PFSK-1 (cell line): Measurements from ENCODE around the gene PADI2.

Source experiments
- POLR2AphosphoS5 ChIP-seq: IDR thresholded peaks from 2 replicates; pipeline ENCODE4 v1.6.1; 2012; ENCODE audit warnings: low read depth, mild to moderate bottlenecking, control low read depth, low read length, moderate library complexity
- REST ChIP-seq, 2 experiments: IDR thresholded peaks; 2 replicates each; pipeline versions ENCODE4 v1.6.1 to v1.8.0; 2011 to 2012; ENCODE audit warnings: low read depth in 2 of 2, low read length in 2 of 2, control low read depth in 1 of 2, inconsistent platforms in 1 of 2, mild to moderate bottlenecking in 1 of 2, moderate library complexity in 1 of 2; ENCODE audit not compliant: insufficient read depth in 1 of 2
- TAF1 ChIP-seq: IDR thresholded peaks from 2 replicates; pipeline ENCODE4 v1.6.1; 2012; ENCODE audit warnings: low read length, control low read depth, borderline replicate concordance; ENCODE audit not compliant: insufficient read depth

GRCh38 chr1:17068789-17069188, 50.5 kb downstream of the PADI2 start:
- TF ChIP-seq TAF1 (no peak), REST (IDR thresholded peaks at IDR 0.05; ENCODE audit: insufficient read depth in 1 of 2, low read depth in 2 of 2, low read length in 2 of 2) (no peak), POLR2AphosphoS5 (no peak)
